Measurements from ENCODE around the gene GPR180.

The GPR180 gene

DNA sequence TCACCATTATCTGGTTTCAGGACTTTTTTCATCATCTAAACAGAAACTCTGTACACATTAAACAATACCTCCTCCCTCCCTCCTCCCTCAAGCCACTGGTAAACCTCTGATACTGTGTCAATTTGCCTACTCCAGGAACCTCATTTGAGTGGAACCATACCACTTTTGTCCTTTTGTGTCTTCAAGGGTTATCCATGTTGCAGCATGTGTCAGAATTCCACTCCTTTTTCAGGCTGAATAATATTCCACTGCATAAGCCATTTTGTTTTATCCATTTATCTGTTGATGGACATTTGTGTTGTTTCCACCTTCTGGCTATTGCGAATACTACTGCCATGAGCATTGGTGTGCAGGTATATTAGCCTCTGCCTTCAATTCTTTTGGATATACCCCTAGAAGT lies 33.2 kb upstream of the GPR180 start:
- Histone ChIP-seq H3K4me3 (ENCODE audit: low read depth, low read length) (no peak overlapping the region), H3K36me3 (ENCODE audit: control insufficient read depth, insufficient read depth, low read length) (peaks cover 36% of the 10 kb centered on the region), H3K4me1 (ENCODE audit: control insufficient read depth, insufficient read depth, low read length) (no peaks in the 10 kb centered on the region), H3K27me3 (ENCODE audit: control insufficient read depth, insufficient read depth, low read length) (no peaks in the 10 kb centered on the region), H3K9ac (ENCODE audit: low read depth, low read length) (no peak overlapping the region), H3K27ac (ENCODE audit: low read depth, low read length) (no peak overlapping the region), H3K9me3 (ENCODE audit: control insufficient read depth, insufficient read depth, low read length) (no peaks in the 10 kb centered on the region)

DNA sequence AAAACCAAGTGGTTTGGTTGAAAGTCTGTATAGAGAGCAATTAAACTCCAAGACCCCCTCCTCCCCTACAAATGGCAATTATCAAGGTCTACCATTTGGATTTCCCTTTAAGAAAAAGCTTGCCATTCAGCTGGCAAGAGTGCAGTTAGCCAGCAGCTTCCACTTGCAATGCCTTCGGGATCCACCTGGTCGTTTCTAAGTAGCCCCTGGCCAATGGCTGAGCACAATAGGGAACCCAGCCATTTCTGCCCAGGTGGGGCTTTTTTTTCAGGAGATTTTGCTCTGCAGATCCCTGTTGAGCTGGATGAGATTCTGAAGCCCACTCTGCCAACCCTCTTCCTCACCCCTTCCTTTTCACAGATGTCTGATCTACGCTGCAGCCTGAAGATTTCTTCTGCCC lies 32.0 kb upstream of the GPR180 start:
- Histone ChIP-seq H3K9me3 (ENCODE audit: control insufficient read depth, insufficient read depth, low read length) (no peaks in the 10 kb centered on the region), H3K4me3 (ENCODE audit: low read depth, low read length) (no peak overlapping the region), H3K4me1 (ENCODE audit: control insufficient read depth, insufficient read depth, low read length) (no peaks in the 10 kb centered on the region), H3K9ac (ENCODE audit: low read depth, low read length) (no peak overlapping the region), H3K27ac (ENCODE audit: low read depth, low read length) (no peak overlapping the region), H3K36me3 (ENCODE audit: control insufficient read depth, insufficient read depth, low read length) (peaks cover 47% of the 10 kb centered on the region), H3K27me3 (ENCODE audit: control insufficient read depth, insufficient read depth, low read length) (no peaks in the 10 kb centered on the region)

DNA sequence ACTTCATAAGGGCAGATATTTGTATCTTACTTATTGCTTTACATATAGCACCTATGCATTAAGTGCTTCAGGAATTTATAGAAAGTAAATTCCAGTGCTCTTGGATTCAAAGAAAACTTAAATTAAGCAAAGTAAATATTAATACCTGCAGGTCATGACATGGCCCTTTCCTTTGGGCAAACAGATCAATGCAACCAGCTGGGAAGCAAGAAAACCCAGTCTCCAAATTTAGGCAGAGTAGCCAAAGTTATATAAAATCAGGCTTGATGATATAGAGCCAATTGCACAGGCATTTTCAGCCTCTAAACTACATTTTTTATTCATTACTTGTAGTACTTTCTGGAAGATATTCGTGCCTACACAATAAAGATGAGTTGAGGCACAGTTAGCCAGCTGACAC lies 22.6 kb upstream of the GPR180 start:
- Histone ChIP-seq H3K27ac (ENCODE audit: low read depth, low read length) (no peak overlapping the region), H3K9ac (ENCODE audit: low read depth, low read length) (no peak overlapping the region), H3K36me3 (ENCODE audit: control insufficient read depth, insufficient read depth, low read length) (peaks cover 100% of the 10 kb centered on the region), H3K27me3 (ENCODE audit: control insufficient read depth, insufficient read depth, low read length) (no peaks in the 10 kb centered on the region), H3K4me3 (ENCODE audit: low read depth, low read length) (no peak overlapping the region), H3K4me1 (ENCODE audit: control insufficient read depth, insufficient read depth, low read length) (no peaks in the 10 kb centered on the region), H3K9me3 (ENCODE audit: control insufficient read depth, insufficient read depth, low read length) (no peaks in the 10 kb centered on the region)

DNA sequence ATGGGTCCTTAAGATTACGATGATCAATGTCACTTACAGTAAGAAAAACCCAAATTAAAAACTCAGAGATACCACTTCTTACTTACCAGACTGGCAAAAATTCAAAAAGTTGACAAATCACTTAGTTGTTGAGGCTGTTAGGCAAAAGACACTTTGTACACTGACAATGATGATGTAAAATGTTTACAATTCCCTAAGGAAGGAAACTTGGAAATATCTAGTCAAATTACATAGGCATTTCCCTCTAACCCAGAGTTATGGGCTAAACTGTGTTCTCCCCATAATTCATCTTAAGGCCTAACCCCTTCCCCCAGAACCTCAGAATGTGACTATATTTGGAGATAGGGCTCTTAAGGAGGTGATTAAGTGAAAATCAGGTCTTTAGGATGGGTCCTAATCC lies 17.7 kb upstream of the GPR180 start:
- Histone ChIP-seq H3K27ac (ENCODE audit: low read depth, low read length) (no peak overlapping the region), H3K27me3 (ENCODE audit: control insufficient read depth, insufficient read depth, low read length) (no peaks in the 10 kb centered on the region), H3K9ac (ENCODE audit: low read depth, low read length) (no peak overlapping the region), H3K9me3 (ENCODE audit: control insufficient read depth, insufficient read depth, low read length) (no peaks in the 10 kb centered on the region), H3K4me1 (ENCODE audit: control insufficient read depth, insufficient read depth, low read length) (no peaks in the 10 kb centered on the region), H3K4me3 (ENCODE audit: low read depth, low read length) (no peak overlapping the region), H3K36me3 (ENCODE audit: control insufficient read depth, insufficient read depth, low read length) (peaks cover 65% of the 10 kb centered on the region)

DNA sequence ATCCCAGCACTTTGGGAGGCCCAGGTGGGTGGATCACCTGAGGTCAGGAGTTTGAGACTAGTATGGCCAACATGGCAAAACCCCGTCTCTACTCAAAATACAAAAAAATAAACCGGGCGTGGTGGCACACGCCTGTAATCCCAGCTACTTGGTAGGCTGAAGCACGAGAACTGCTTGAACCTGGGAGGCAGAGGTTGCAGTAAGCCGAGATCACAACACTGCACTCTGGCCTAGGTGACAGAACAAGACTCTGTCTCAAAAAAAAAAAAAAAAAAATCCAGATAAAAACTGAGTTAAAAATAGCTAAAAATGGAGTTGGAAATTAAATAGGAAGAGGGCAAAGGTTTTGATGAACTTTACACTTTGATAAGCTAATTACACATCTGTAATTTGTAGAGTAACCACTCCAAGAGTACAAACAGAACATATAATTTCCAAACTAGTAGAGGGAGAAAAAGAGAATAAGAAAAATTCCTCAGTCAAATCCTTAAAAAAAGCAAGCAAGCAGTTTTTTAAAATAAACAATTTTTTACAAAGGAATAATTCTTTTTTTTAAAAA lies 16.0 kb upstream of the GPR180 start:
- no peaks in the 10 kb centered on the region for H3K4me1 ChIP-seq (ENCODE audit: control insufficient read depth, insufficient read depth, low read length)
- no peak overlapping the region for H3K9ac ChIP-seq (ENCODE audit: low read depth, low read length)
- H3K27ac ChIP-seq (ENCODE audit: low read depth, low read length) = no peak overlapping the region
- H3K36me3 ChIP-seq (ENCODE audit: control insufficient read depth, insufficient read depth, low read length) = peaks cover 62% of the 10 kb centered on the region
- no peaks in the 10 kb centered on the region for H3K27me3 ChIP-seq (ENCODE audit: control insufficient read depth, insufficient read depth, low read length)
- H3K9me3 ChIP-seq (ENCODE audit: control insufficient read depth, insufficient read depth, low read length) = no peaks in the 10 kb centered on the region
- no peak overlapping the region for H3K4me3 ChIP-seq (ENCODE audit: low read depth, low read length)

DNA sequence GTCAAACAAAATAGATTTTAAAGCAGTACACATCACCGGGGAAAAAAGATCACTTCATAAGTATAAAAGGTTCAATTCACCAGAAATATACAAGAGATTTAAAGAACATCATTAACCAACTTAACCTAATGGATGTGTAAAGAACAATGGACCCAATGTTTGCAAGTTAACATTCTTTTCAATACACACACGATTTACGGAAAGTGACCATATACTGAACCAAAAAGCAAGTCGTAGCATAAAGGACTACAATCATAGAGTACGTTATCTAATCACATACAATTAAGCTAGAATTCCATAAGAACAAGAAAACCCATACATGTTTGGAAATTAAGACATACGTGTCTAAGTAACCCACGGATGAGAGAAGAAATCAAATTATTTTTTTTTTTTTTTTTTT lies 15.3 kb upstream of the GPR180 start:
- Histone ChIP-seq H3K9me3 (ENCODE audit: control insufficient read depth, insufficient read depth, low read length) (no peaks in the 10 kb centered on the region), H3K36me3 (ENCODE audit: control insufficient read depth, insufficient read depth, low read length) (peaks cover 60% of the 10 kb centered on the region), H3K4me3 (ENCODE audit: low read depth, low read length) (no peak overlapping the region), H3K27me3 (ENCODE audit: control insufficient read depth, insufficient read depth, low read length) (no peaks in the 10 kb centered on the region), H3K4me1 (ENCODE audit: control insufficient read depth, insufficient read depth, low read length) (no peaks in the 10 kb centered on the region), H3K9ac (ENCODE audit: low read depth, low read length) (no peak overlapping the region), H3K27ac (ENCODE audit: low read depth, low read length) (no peak overlapping the region)

DNA sequence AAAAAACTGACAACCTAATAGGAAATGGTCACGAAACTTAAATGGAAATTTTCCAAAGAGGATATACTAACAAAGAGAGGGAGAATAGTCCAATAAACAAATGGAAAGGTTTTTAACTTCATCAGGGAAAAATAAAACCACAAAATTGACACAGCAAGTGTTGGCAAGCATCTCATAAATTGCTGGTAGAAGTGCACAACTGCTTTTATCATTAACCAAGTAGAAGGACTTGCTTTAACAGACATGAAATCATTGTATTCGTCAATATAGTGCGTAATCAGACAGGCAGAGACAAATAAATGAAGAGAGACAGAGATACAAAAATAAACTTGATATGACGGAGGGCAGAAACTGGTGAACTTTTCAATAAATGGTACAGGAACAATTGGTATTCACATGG lies 13.1 kb upstream of the GPR180 start:
- Histone ChIP-seq H3K9ac (ENCODE audit: low read depth, low read length) (no peak overlapping the region), H3K9me3 (ENCODE audit: control insufficient read depth, insufficient read depth, low read length) (no peaks in the 10 kb centered on the region), H3K4me3 (ENCODE audit: low read depth, low read length) (no peak overlapping the region), H3K4me1 (ENCODE audit: control insufficient read depth, insufficient read depth, low read length) (no peaks in the 10 kb centered on the region), H3K27me3 (ENCODE audit: control insufficient read depth, insufficient read depth, low read length) (no peaks in the 10 kb centered on the region), H3K36me3 (ENCODE audit: control insufficient read depth, insufficient read depth, low read length) (peaks cover 55% of the 10 kb centered on the region), H3K27ac (ENCODE audit: low read depth, low read length) (no peak overlapping the region)

DNA sequence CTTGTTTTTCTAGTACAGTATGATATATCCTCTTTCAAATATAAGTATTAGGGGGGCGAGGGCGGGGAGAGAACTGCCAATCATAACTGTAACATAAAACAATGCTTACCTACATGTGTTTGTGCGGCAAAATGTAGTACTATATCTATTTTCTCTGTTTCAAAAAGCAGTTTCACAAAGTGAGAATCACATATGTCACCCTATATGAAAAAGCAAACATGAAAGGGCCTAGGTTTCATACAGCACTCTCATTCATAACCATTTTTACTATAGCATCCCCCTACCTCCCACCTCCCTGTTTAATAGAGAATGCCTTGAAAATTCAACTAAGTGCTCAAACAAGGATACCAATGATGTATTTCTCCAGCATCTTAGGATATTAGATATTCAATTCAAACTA lies 10.9 kb upstream of the GPR180 start:
- peaks cover 51% of the 10 kb centered on the region for H3K36me3 ChIP-seq (ENCODE audit: control insufficient read depth, insufficient read depth, low read length)
- no peak overlapping the region for H3K9ac ChIP-seq (ENCODE audit: low read depth, low read length)
- no peak overlapping the region for H3K4me3 ChIP-seq (ENCODE audit: low read depth, low read length)

DNA sequence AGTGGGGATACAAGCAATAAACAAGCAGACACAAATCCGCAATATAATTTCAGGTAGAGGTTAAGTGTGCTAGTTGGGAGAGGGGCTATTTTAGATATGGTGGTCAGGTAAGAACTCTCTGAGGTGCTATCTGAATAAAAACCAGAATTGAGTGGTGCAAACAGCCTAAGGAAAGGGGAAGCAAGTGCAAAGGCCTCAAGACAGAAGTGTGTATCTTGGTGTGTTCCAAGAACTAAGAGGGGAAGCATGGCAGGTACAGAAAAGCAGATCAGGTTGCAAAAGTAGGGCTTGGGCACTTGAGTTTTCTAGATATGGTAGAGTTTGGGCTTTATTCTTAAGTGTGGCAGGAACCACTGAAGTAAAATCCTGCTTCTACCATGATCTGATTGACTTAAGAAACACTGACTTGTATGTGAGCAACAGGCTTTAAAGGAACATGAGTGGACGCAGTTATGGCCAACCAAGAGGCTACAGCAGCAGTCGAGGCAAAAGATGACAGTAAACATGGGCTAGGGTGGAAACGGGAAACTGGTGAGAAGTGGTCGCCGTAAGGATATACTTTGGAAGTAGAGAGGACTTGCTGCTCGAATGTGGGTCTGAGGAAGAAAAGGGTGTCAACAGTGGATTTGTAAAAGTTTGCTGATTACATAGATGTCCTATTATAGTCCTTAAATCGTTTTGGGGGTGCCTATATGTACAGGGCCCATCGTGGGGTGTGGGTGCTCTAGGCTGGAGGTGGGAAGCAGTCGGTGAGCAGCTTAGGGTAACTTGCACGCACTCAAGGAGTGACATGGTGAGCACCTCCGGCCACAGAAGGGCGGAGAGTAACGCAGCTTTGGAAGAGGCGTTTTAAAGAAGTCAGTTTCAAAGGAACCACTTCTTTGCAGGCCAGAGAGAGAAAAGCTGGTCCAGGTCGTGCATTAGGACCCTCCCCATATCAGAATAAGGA lies 6.4 kb upstream of the GPR180 start:
- peak overlapping the region; percentile 78 for H3K27ac ChIP-seq (ENCODE audit: low read depth, low read length)
- no peaks in the 10 kb centered on the region for H3K9me3 ChIP-seq (ENCODE audit: control insufficient read depth, insufficient read depth, low read length)
- peaks cover 11% of the 10 kb centered on the region for H3K4me1 ChIP-seq (ENCODE audit: control insufficient read depth, insufficient read depth, low read length)
- peak overlapping the region; percentile 97 for H3K4me3 ChIP-seq (ENCODE audit: low read depth, low read length)
- peaks cover 5% of the 10 kb centered on the region for H3K27me3 ChIP-seq (ENCODE audit: control insufficient read depth, insufficient read depth, low read length)
- peak overlapping the region; percentile 89 for H3K9ac ChIP-seq (ENCODE audit: low read depth, low read length)
- peaks cover 34% of the 10 kb centered on the region for H3K36me3 ChIP-seq (ENCODE audit: control insufficient read depth, insufficient read depth, low read length)

More for the DNA sequence above, 10.9 kb upstream of the GPR180 start:
- Histone ChIP-seq H3K9me3 (ENCODE audit: control insufficient read depth, insufficient read depth, low read length) (no peaks in the 10 kb centered on the region), H3K27me3 (ENCODE audit: control insufficient read depth, insufficient read depth, low read length) (no peaks in the 10 kb centered on the region), H3K27ac (ENCODE audit: low read depth, low read length) (no peak overlapping the region), H3K4me1 (ENCODE audit: control insufficient read depth, insufficient read depth, low read length) (peaks cover 11% of the 10 kb centered on the region)

DNA sequence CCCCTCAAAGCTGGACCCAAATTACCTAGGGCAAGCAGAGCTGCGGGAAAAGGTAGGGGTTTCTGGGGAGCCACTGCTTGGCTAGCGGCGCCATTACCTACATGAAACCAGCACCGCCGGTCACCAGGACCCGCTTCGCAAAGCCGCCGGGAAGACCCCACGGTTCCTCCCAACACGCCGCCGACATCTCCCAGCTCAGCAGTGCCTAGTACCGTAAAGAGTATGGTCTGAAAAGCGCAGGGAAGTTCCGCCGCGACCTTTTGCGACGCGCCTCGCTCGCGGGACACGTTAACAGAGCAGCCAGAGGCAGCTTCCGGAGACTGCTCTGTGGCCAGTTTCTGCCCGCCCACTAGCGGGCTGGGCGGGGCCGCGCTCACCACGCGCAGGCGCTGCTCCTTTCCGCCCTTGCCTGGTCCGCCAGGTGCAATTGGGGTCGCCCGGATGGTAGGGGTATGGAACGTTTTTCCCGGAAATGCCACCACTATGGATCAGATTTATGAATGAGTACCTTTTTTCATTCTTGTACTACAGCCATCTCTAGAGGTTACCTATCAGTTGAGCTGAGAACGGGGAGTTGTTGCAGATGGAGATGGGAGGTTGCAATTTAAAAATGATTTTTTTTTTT lies 5.6 kb upstream of the GPR180 start, which contains the start of gene TGDS:
TGDS (minus strand) TSS at position 203 of the 625 bp plus-strand sequence; CDS start at position 187, 16 bp downstream.
- Histone ChIP-seq H3K36me3 (ENCODE audit: control insufficient read depth, insufficient read depth, low read length) (peaks cover 26% of the 10 kb centered on the region), H3K9me3 (ENCODE audit: control insufficient read depth, insufficient read depth, low read length) (no peaks in the 10 kb centered on the region), H3K9ac (ENCODE audit: low read depth, low read length) (peak within 1 kb of the TSS; percentile 89), H3K4me1 (ENCODE audit: control insufficient read depth, insufficient read depth, low read length) (peaks cover 11% of the 10 kb centered on the region), H3K4me3 (ENCODE audit: low read depth, low read length) (peak within 1 kb of the TSS; percentile 97), H3K27me3 (ENCODE audit: control insufficient read depth, insufficient read depth, low read length) (peaks cover 12% of the 10 kb centered on the region), H3K27ac (ENCODE audit: low read depth, low read length) (peak within 1 kb of the TSS; percentile 78)

DNA sequence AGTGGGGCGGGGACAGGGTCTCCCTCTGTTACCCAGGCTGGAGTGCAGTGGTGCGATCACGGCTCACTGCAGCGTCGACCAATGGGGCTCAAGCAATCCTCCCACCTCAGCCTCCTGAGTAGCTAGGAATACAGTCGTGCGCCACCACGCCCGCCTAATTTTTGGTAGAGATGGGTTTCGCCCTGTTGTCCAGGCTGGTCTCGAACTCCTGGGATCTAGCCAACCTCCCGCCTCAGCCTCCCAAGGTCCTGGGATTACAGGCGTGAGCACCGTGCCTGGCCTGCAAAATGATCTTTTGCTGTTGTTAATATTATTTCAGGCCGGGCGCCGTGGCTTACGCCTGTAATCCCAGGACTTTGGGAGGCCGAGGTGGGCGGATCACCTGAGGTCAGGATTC lies 5.1 kb upstream of the GPR180 start:
- Histone ChIP-seq H3K9me3 (ENCODE audit: control insufficient read depth, insufficient read depth, low read length) (no peaks in the 10 kb centered on the region), H3K36me3 (ENCODE audit: control insufficient read depth, insufficient read depth, low read length) (peaks cover 22% of the 10 kb centered on the region), H3K27ac (ENCODE audit: low read depth, low read length) (peak overlapping the region; percentile 78), H3K27me3 (ENCODE audit: control insufficient read depth, insufficient read depth, low read length) (peaks cover 12% of the 10 kb centered on the region), H3K4me1 (ENCODE audit: control insufficient read depth, insufficient read depth, low read length) (peaks cover 11% of the 10 kb centered on the region), H3K9ac (ENCODE audit: low read depth, low read length) (no peak overlapping the region), H3K4me3 (ENCODE audit: low read depth, low read length) (peak overlapping the region; percentile 97)
